DND-41 (cell line): ENCODE data around the gene LCNL1.

Experiments used
- EZH2 ChIP-seq: IDR thresholded peaks from 3 replicates; pipeline ENCODE4 v1.6.1; 2012; ENCODE audit warnings: borderline replicate concordance, low read depth, mild to moderate bottlenecking, moderate library complexity, low read length, inconsistent platforms; ENCODE audit not compliant: severe bottlenecking
- TF ChIP-seq, protein P1 (sequence below): IDR thresholded peaks from 2 replicates; pipeline ENCODE4 v1.5.1; 2012; ENCODE audit warnings: borderline replicate concordance, low read length, moderate library complexity, mild to moderate bottlenecking; ENCODE audit not compliant: poor library complexity, severe bottlenecking; ENCODE audit errors: extremely low read depth

DNA sequence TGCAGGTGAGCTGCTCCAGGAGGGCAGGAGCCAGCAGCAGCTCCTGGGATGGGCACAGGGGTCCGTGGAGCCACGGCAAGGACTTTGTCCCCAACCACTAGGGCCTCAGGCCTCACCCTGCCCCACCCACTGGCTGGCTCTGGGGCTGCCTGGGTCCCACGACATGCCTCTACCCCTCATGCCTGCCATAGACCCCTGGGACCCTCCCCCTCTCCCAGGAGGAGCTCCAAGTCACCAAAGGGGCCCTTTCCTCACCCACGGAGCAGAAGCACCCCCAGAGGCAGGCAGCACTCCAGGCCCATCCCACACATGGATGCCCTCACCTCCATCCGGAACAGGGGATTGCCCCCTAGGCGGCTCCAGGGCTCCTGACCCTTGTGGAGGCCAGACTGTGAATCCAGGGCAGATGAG is 38.8 kb downstream of the LCNL1 start:
- TF ChIP-seq, protein P1, sequence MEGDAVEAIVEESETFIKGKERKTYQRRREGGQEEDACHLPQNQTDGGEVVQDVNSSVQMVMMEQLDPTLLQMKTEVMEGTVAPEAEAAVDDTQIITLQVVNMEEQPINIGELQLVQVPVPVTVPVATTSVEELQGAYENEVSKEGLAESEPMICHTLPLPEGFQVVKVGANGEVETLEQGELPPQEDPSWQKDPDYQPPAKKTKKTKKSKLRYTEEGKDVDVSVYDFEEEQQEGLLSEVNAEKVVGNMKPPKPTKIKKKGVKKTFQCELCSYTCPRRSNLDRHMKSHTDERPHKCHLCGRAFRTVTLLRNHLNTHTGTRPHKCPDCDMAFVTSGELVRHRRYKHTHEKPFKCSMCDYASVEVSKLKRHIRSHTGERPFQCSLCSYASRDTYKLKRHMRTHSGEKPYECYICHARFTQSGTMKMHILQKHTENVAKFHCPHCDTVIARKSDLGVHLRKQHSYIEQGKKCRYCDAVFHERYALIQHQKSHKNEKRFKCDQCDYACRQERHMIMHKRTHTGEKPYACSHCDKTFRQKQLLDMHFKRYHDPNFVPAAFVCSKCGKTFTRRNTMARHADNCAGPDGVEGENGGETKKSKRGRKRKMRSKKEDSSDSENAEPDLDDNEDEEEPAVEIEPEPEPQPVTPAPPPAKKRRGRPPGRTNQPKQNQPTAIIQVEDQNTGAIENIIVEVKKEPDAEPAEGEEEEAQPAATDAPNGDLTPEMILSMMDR = no peak
- no peak for TF ChIP-seq EZH2
